ENCODE data around the gene CRISP2. TPM values are rescaled to one million over a fixed set of nuclear protein-coding genes. Genes with fewer than 3 reads are reported as not detected.

CRISP2 gene
- polyA plus RNA-seq, 4 donors, result 0.30 TPM; not detected in 3

- H3K4me3 ChIP-seq (ENCODE audit: low read depth in 1 of 3, low read length in 3 of 3), result no peak overlapping the region
- no peaks in the 10 kb centered on the region for H3K4me1 ChIP-seq (ENCODE audit: control insufficient read depth in 3 of 3, insufficient read depth in 2 of 3, low read depth in 1 of 3, low read length in 2 of 3)
- no peaks in the 10 kb centered on the region for H3K9me3 ChIP-seq (ENCODE audit: control insufficient read depth in 2 of 2, insufficient read depth in 1 of 2, low read depth in 1 of 2, low read length in 1 of 2)
- H3K27ac ChIP-seq (ENCODE audit: low read depth in 1 of 3, low read length in 2 of 3), result no peak overlapping the region
- H3K27me3 ChIP-seq (ENCODE audit: control insufficient read depth in 3 of 3, insufficient read depth in 3 of 3, low read length in 3 of 3), result no peaks in the 10 kb centered on the region
- FAIRE-seq, result no peak
- no peak for DNase-seq
- H3K36me3 ChIP-seq (ENCODE audit: control insufficient read depth in 3 of 3, insufficient read depth in 2 of 3, low read depth in 1 of 3, low read length in 3 of 3), result no peaks in the 10 kb centered on the region
- 73 to 82% (median 79%) methylated on average over 2 of the region's 2 CpGs for WGBS, 3 donors
These were observed 62.1 kb downstream of the CRISP2 start for GRCh38 chr6:49651239-49651638.

DNA sequence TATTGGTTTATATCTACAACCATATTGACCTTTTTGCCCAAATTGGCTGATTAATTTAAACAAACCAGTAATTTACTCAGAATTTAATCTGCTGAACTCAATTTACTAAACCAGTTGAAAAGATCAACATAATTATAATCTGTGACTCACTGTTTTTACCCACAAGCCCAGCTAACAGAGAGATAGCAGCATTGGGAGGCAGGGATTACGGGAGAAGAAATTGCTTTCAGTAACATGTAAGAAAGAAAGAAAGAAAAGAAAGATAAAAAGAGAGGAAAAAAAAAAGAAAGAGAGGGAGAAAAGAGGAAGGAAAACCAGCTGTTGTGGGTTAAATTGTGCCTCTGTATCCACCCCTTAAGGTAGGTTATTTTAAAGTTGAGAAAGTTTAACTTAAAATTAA lies 63.4 kb downstream of the CRISP2 start:
- no peaks in the 10 kb centered on the region for H3K4me1 ChIP-seq (ENCODE audit: control insufficient read depth in 3 of 3, insufficient read depth in 2 of 3, low read depth in 1 of 3, low read length in 2 of 3)
- no peaks in the 10 kb centered on the region for H3K9me3 ChIP-seq (ENCODE audit: control insufficient read depth in 2 of 2, insufficient read depth in 1 of 2, low read depth in 1 of 2, low read length in 1 of 2)
- H3K27me3 ChIP-seq (ENCODE audit: control insufficient read depth in 3 of 3, insufficient read depth in 3 of 3, low read length in 3 of 3), result no peaks in the 10 kb centered on the region
- FAIRE-seq, result no peak
- no peaks in the 10 kb centered on the region for H3K36me3 ChIP-seq (ENCODE audit: control insufficient read depth in 3 of 3, insufficient read depth in 2 of 3, low read depth in 1 of 3, low read length in 3 of 3)
- DNase-seq, result no peak
- H3K27ac ChIP-seq (ENCODE audit: low read depth in 1 of 3, low read length in 2 of 3), result no peak overlapping the region
- WGBS, 3 donors, result 45 to 67% (median 58%) methylated on average over 1 of the region's 1 CpG
- no peak overlapping the region for H3K4me3 ChIP-seq (ENCODE audit: low read depth in 1 of 3, low read length in 3 of 3)

- H3K4me1 ChIP-seq (ENCODE audit: control insufficient read depth in 3 of 3, insufficient read depth in 2 of 3, low read depth in 1 of 3, low read length in 2 of 3), result no peaks in the 10 kb centered on the region
- no peak overlapping the region for H3K4me3 ChIP-seq (ENCODE audit: low read depth in 1 of 3, low read length in 3 of 3)
- DNase-seq, result no peak
- no peaks in the 10 kb centered on the region for H3K36me3 ChIP-seq (ENCODE audit: control insufficient read depth in 3 of 3, insufficient read depth in 2 of 3, low read depth in 1 of 3, low read length in 3 of 3)
- no peak for FAIRE-seq
- no peak overlapping the region for H3K27ac ChIP-seq (ENCODE audit: low read depth in 1 of 3, low read length in 2 of 3)
- H3K9me3 ChIP-seq (ENCODE audit: control insufficient read depth in 2 of 2, insufficient read depth in 1 of 2, low read depth in 1 of 2, low read length in 1 of 2), result no peaks in the 10 kb centered on the region
- no peaks in the 10 kb centered on the region for H3K27me3 ChIP-seq (ENCODE audit: control insufficient read depth in 3 of 3, insufficient read depth in 3 of 3, low read length in 3 of 3)
These were observed 65.3 kb downstream of the CRISP2 start for GRCh38 chr6:49648036-49648435.

DNA sequence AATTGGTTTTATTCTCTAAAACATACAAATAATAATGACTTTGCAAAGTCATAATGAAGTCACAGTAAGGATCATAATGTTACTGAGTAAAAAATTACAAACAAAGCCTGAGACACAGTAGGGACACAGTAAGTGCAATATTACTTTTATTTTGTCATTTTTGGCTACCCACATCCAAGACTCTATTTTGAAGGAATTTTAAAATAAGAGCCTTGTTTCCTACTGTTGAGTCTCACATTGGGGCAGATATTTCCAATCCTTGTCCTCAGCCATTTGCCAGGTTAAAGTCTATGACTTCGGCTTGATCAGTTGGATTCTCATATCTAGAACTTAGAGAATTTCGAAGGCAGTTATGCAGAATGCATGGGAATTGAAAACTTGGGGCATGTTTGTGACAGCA lies 65.9 kb downstream of the CRISP2 start:
- FAIRE-seq (no peak), DNase-seq (no peak)
- H3K36me3 ChIP-seq (ENCODE audit: control insufficient read depth in 3 of 3, insufficient read depth in 2 of 3, low read depth in 1 of 3, low read length in 3 of 3), result no peaks in the 10 kb centered on the region
- H3K27ac ChIP-seq (ENCODE audit: low read depth in 1 of 3, low read length in 2 of 3), result no peak overlapping the region
- no peak overlapping the region for H3K4me3 ChIP-seq (ENCODE audit: low read depth in 1 of 3, low read length in 3 of 3)
- WGBS, 3 donors, result 72 to 87% (median 85%) methylated on average over 2 of the region's 2 CpGs
- H3K27me3 ChIP-seq (ENCODE audit: control insufficient read depth in 3 of 3, insufficient read depth in 3 of 3, low read length in 3 of 3), result no peaks in the 10 kb centered on the region
- H3K9me3 ChIP-seq (ENCODE audit: control insufficient read depth in 2 of 2, insufficient read depth in 1 of 2, low read depth in 1 of 2, low read length in 1 of 2), result no peaks in the 10 kb centered on the region
- H3K4me1 ChIP-seq (ENCODE audit: control insufficient read depth in 3 of 3, insufficient read depth in 2 of 3, low read depth in 1 of 3, low read length in 2 of 3), result no peaks in the 10 kb centered on the region

- Histone ChIP-seq H3K4me3 (ENCODE audit: low read depth in 1 of 3, low read length in 3 of 3) (no peak overlapping the region), H3K4me1 (ENCODE audit: control insufficient read depth in 3 of 3, insufficient read depth in 2 of 3, low read depth in 1 of 3, low read length in 2 of 3) (no peaks in the 10 kb centered on the region), H3K27ac (ENCODE audit: low read depth in 1 of 3, low read length in 2 of 3) (no peak overlapping the region), H3K9me3 (ENCODE audit: control insufficient read depth in 2 of 2, insufficient read depth in 1 of 2, low read depth in 1 of 2, low read length in 1 of 2) (no peaks in the 10 kb centered on the region), H3K27me3 (ENCODE audit: control insufficient read depth in 3 of 3, insufficient read depth in 3 of 3, low read length in 3 of 3) (no peaks in the 10 kb centered on the region), H3K36me3 (ENCODE audit: control insufficient read depth in 3 of 3, insufficient read depth in 2 of 3, low read depth in 1 of 3, low read length in 3 of 3) (no peaks in the 10 kb centered on the region)
- DNase-seq, result no peak
- FAIRE-seq, result no peak
- 68 to 84% (median 77%) methylated on average over 4 of the region's 4 CpGs for WGBS, 3 donors
These were observed 66.4 kb downstream of the CRISP2 start for GRCh38 chr6:49646942-49647341.

GRCh38 chr6:49646130-49646824 lies 67.1 kb downstream of the CRISP2 start:
- 86 to 91% (median 86%) methylated on average over 3 of the region's 3 CpGs for WGBS, 3 donors
- Histone ChIP-seq H3K27ac (ENCODE audit: low read depth in 1 of 3, low read length in 2 of 3) (no peak overlapping the region), H3K36me3 (ENCODE audit: control insufficient read depth in 3 of 3, insufficient read depth in 2 of 3, low read depth in 1 of 3, low read length in 3 of 3) (no peaks in the 10 kb centered on the region), H3K27me3 (ENCODE audit: control insufficient read depth in 3 of 3, insufficient read depth in 3 of 3, low read length in 3 of 3) (no peaks in the 10 kb centered on the region), H3K4me1 (ENCODE audit: control insufficient read depth in 3 of 3, insufficient read depth in 2 of 3, low read depth in 1 of 3, low read length in 2 of 3) (no peaks in the 10 kb centered on the region), H3K9me3 (ENCODE audit: control insufficient read depth in 2 of 2, insufficient read depth in 1 of 2, low read depth in 1 of 2, low read length in 1 of 2) (no peaks in the 10 kb centered on the region), H3K4me3 (ENCODE audit: low read depth in 1 of 3, low read length in 3 of 3) (no peak overlapping the region)
- DNase-seq (no peak), FAIRE-seq (no peak)

GRCh38 chr6:49645139-49645538 lies 68.2 kb downstream of the CRISP2 start:
- H3K27ac ChIP-seq (ENCODE audit: low read depth in 1 of 3, low read length in 2 of 3), result no peak overlapping the region

More at GRCh38 chr6:49645139-49645538, 68.2 kb downstream of the CRISP2 start:
- H3K27me3 ChIP-seq (ENCODE audit: control insufficient read depth in 3 of 3, insufficient read depth in 3 of 3, low read length in 3 of 3), result no peaks in the 10 kb centered on the region
- no peak overlapping the region for H3K4me3 ChIP-seq (ENCODE audit: low read depth in 1 of 3, low read length in 3 of 3)
- H3K36me3 ChIP-seq (ENCODE audit: control insufficient read depth in 3 of 3, insufficient read depth in 2 of 3, low read depth in 1 of 3, low read length in 3 of 3), result no peaks in the 10 kb centered on the region
- no peaks in the 10 kb centered on the region for H3K9me3 ChIP-seq (ENCODE audit: control insufficient read depth in 2 of 2, insufficient read depth in 1 of 2, low read depth in 1 of 2, low read length in 1 of 2)
- no peak for FAIRE-seq
- H3K4me1 ChIP-seq (ENCODE audit: control insufficient read depth in 3 of 3, insufficient read depth in 2 of 3, low read depth in 1 of 3, low read length in 2 of 3), result no peaks in the 10 kb centered on the region
- no peak for DNase-seq
- WGBS, 3 donors, result 73 to 89% (median 76%) methylated on average over 3 of the region's 3 CpGs
